Measurements from ENCODE around the gene NAT14. TPM values are rescaled to one million over a fixed set of nuclear protein-coding genes. Genes with fewer than 3 reads are reported as not detected.

Gene NAT14
- total and polyA plus RNA-seq, 2 of the 8 experiments (the other 6 are each of a cell fraction or from before 2014, with no cell fraction given): 47.1 to 71.2 TPM

DNA sequence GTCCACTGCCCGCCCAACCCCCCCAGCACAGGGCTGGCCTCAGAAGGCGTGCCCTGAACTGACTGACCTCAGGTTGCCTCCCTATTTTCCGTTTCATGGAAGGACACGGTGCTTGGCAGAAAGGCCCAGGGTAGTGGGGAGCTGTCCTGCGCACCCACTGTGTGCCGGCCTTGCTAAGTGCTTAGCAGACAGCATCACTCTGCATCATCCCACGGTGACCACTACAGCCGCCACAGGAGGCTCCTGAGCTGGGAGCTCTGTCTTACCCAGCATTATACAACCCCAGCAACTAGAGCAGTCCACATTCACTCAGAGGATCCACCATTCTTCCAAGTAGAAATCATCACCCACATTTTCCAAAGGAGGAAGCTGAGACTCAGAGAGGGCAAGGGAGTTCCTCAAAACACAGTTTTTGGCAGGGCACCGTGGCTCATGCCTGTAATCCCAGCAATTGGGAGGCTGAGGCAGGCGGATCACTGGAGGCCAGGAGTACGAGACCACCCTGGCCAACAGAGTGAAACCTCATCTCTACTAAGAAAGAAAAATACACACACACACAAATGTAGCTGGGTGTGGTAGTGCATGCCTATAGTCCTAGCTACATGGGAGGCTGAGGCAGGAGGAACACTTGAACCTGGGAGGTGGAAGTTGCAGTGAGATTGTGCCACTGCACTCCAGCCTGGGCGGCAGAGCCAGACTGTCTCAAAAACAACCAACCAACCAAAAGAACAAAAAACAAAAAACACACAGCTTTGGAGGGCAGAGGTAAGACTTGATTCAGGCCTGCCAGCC lies 50.4 kb downstream of the NAT14 start:
- CTCF ChIA-PET (ENCODE audit: partially characterized antibody): interaction anchor here (0.8 to 2.4 kb wide), 6 partner anchors 9 to 67 kb away, joined by 3 to 9 read pairs (median 3); no protein-coding TSS in a partner anchor
- POLR2A ChIA-PET (ENCODE audit: partially characterized antibody): interaction anchor here (0.6 to 1.7 kb wide), 6 partner anchors 10 to 779 kb away, joined by 3 to 6 read pairs (median 4); partner anchors contain the start of genes FIZ1 and ZSCAN5A
- Histone ChIP-seq H3K18ac (ENCODE audit: extremely low read depth, low read length) (no peak overlapping the region), H2BK20ac (ENCODE audit: low read length) (no peak overlapping the region), H3K4ac (replicated peaks; ENCODE audit: insufficient read length, low read depth, low read length) (no peak overlapping the region), H2BK120ac (replicated peaks; ENCODE audit: low read depth, low read length) (no peak overlapping the region), H3K56ac (replicated peaks; ENCODE audit: insufficient read length, low read depth, low read length) (no peak overlapping the region), H3K9ac (replicated peaks in 1 of 4; ENCODE audit: extremely low read depth in 1 of 4, low read depth in 3 of 4, low read length in 3 of 4) (no peak overlapping the region), H3K27me3 (replicated peaks in 1 of 4; ENCODE audit: control insufficient read depth in 3 of 4, extremely low read depth in 1 of 4, insufficient read depth in 3 of 4, low read length in 3 of 4) (no peaks in the 10 kb centered on the region), H3K4me3 (ENCODE audit: extremely low read depth in 1 of 4, insufficient read depth in 2 of 4, low read depth in 3 of 4, low read length in 4 of 4) (no peak overlapping the region), H3K4me2 (ENCODE audit: insufficient read depth in 1 of 2, low read depth in 2 of 2, low read length in 2 of 2) (no peak overlapping the region), H2AK5ac (ENCODE audit: low read depth, low read length) (no peak overlapping the region), H2BK12ac (ENCODE audit: low read depth, low read length) (no peak overlapping the region), H3K79me2 (ENCODE audit: control insufficient read depth in 1 of 2, insufficient read depth in 2 of 2, low read length in 2 of 2) (no peaks in the 10 kb centered on the region), H3K36me3 (ENCODE audit: control insufficient read depth in 2 of 4, insufficient read depth in 4 of 4, low read length in 3 of 4) (no peaks in the 10 kb centered on the region; a peak in 1 of 8 replicates), H4K20me1 (replicated peaks in 1 of 2; ENCODE audit: control insufficient read depth in 1 of 2, insufficient read depth in 2 of 2, low read length in 2 of 2) (peaks cover 0 to 1% of the 10 kb centered on the region in 2 experiments), H3K9me3 (ENCODE audit: insufficient read depth in 2 of 2, low read depth in 1 of 2, low read length in 1 of 2) (no peaks in the 10 kb centered on the region), H3K27ac (ENCODE audit: low read depth, low read length) (no peak overlapping the region), H4K91ac (replicated peaks; ENCODE audit: insufficient read length, low read length) (no peak overlapping the region), H2AFZ (ENCODE audit: low read length) (no peak overlapping the region), H3K4me1 (replicated peaks in 1 of 4; ENCODE audit: control insufficient read depth in 3 of 4, insufficient read depth in 4 of 4, low read length in 3 of 4) (peaks cover 0 to 17% (median 5%) of the 10 kb centered on the region in 4 experiments; a peak in 4 of 7 replicates), H3K23ac (ENCODE audit: insufficient read length) (no peak overlapping the region), H3K23me2 (ENCODE audit: low read depth, low read length) (peaks cover 2% of the 10 kb centered on the region; the same call in 1 of the 2 replicates), H4K5ac (ENCODE audit: insufficient read length, low read depth, low read length) (no peak overlapping the region), H4K8ac (ENCODE audit: extremely low read depth, insufficient read depth, low read length) (no peak overlapping the region), H3K79me1 (ENCODE audit: low read depth, low read length) (no peaks in the 10 kb centered on the region), H3K14ac (ENCODE audit: insufficient read length) (no peak overlapping the region), H2BK5ac (ENCODE audit: low read depth, low read length) (no peak overlapping the region), H2BK15ac (ENCODE audit: low read length) (no peak overlapping the region)
- 95% methylated on average over 12 of the region's 12 CpGs; no CpG with 5 or more reads in 1 of the 2 experiments for WGBS, 2 experiments (ENCODE audit: extremely low coverage in 1 of 2, insufficient coverage in 1 of 2, insufficient read length in 1 of 2, insufficient replicate concordance in 2 of 2, low coverage in 1 of 2, low lambda C conversion rate in 2 of 2, missing lambda C conversion rate in 1 of 2)
- DNase-seq (ENCODE audit: low read depth in 1 of 2, low spot score in 2 of 2) (no peak), FAIRE-seq (no peak)
- no peak for TF ChIP-seq POLR2A (IDR thresholded peaks at IDR 0.05; ENCODE audit: control extremely low read depth in 1 of 2, low read depth in 2 of 2, low read length in 2 of 2)
- TF ChIP-seq EP300 (IDR thresholded peaks at IDR 0.05; ENCODE audit: borderline replicate concordance in 1 of 2, low read depth in 2 of 2, low read length in 2 of 2): no peak
- no peak for TF ChIP-seq CTCF (IDR thresholded peaks at IDR 0.05; ENCODE audit: control extremely low read depth in 1 of 3, insufficient read depth in 1 of 3, low read depth in 1 of 3, low read length in 3 of 3)
- no peak for TF ChIP-seq TAF7 (optimal IDR thresholded peaks at IDR 0.05; ENCODE audit: borderline replicate concordance, low read depth, low read length)
- no peak for TF ChIP-seq CHD1 (IDR thresholded peaks at IDR 0.05; ENCODE audit: low read depth, low read length)
- TF ChIP-seq NRF1 (IDR thresholded peaks at IDR 0.05; ENCODE audit: low read depth, low read length): no peak
- TF ChIP-seq SP1 (IDR thresholded peaks at IDR 0.05; ENCODE audit: low read depth, low read length): no peak
- TF ChIP-seq RBBP5 (IDR thresholded peaks at IDR 0.05; ENCODE audit: borderline replicate concordance, low read depth, low read length): no peak
- TF ChIP-seq KDM1A (IDR thresholded peaks at IDR 0.05; ENCODE audit: borderline replicate concordance, low read length): no peak
